ENCODE results near the gene HSD17B13.

HSD17B13 gene

GRCh38 chr4:87258677-87259076 is 64.0 kb downstream of the HSD17B13 start:
- no peak for DNase-seq

GRCh38 chr4:87257523-87257922 is 65.2 kb downstream of the HSD17B13 start:
- no peak for DNase-seq

GRCh38 chr4:87255755-87256154 is 66.9 kb downstream of the HSD17B13 start:
- DNase-seq = no peak

All from SIG-M5 (cell line).